GM20431 (cell line): Measurements from ENCODE around the gene C11orf87.

Source experiments
- in situ Hi-C: fragments of 300-500 bp; cut with MseI, MboI; formaldehyde crosslinking; loops from one replicate; pipeline ENCODE4 v1.15.0; 2020; ENCODE audit warnings: low sequenced_read_pairs; ENCODE audit not compliant: unreplicated experiment

Gene C11orf87

DNA sequence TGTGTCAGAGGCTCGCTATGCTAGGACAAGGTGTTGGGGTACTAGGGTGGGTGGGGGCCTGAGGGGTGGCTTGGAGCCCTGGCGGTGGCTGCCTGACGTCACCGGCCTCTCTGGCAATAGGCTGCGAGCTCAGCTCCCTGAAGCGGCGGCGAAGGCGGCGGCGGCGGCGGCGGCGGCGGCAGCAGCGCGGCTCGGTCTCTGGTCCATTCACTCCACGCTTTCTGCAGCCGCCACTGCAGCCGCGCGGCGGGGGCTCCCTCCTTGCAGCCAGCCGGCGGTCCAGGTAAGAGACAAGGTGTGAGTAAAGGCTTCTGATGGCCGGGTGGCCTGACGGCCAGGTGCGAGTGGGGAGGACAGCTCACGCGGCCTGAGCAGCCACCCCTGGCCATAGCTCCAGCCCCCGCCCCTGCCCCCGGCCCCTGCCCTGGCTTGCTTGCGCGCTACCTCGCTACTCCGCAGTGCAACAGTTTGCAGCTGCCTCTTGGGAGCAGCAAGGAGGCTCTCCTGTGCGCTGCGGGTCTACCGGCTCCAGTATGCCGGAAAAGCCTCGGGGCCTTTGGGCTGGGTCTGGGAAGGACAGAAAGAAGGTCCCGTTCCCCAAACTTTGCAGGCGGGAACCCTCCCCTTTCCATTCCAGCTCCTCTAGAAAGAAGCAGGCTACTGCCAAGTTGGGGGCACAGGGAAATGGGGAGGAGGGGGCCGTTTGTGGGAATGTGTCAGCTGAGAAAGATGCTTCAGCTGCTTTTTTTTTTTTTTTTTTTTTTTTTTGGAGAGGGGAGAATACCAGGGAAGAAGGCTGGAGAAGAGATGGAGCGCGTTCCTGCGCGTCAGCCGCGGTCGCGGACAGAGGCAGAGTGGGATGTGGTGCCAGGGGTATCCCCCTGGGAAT, at the start of gene C11orf87:
C11orf87 (plus strand) TSS at position 210 of the 889 bp plus-strand sequence. CDS start 1,444 bp downstream, outside the sequence.
- in situ Hi-C loops: no loop called here

- in situ Hi-C loops: no loop called here
Measured at GRCh38 chr11:109374032-109374431, 48.0 kb upstream of the C11orf87 start.

- in situ Hi-C loops: no loop called here
Measured at GRCh38 chr11:109374441-109374840, 47.5 kb upstream of the C11orf87 start.

GRCh38 chr11:109377039-109377742, 44.8 kb upstream of the C11orf87 start:
- in situ Hi-C loops: no loop called here

DNA sequence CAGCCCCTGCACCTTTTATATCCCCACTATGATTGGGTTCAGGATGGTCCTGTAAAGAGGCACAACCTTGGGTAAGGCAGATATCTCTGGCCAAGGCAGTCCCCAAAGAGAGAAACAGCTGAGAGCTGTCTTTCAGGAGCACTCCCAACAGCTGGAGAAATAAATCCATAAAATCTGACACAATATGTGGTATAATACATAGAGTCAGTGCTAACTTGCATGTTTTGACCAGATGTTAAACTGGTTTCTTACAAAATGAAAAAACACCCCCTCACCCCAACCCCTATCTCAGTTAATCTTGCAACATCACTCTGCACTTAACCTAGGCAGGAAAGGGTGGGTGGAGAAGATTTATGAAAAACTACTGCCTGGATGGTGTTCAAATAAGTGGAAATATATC, 44.0 kb upstream of the C11orf87 start:
- in situ Hi-C loops: no loop called here

- in situ Hi-C loops: no loop called here
Measured at GRCh38 chr11:109383306-109383705, 38.7 kb upstream of the C11orf87 start.

DNA sequence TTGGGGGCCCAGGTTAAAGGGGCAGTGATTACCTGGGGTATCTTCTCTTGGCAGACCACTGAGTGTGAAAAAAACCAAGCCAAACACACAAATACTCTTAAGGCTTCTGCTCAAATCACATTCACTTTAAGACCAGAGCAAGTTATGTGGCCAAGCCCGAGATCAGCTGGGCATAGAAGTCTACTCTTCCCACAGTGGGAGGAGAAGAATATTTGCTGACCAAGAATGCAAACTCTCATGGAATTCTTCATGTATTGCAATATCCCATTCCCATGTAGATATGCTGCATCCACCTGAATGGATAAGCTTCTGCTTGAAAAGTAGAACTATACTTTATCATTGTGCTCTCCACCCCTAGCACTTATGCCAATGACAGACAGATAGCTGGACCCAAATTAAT, 37.1 kb upstream of the C11orf87 start:
- in situ Hi-C loops: no loop called here

- in situ Hi-C loops: no loop called here
Measured at GRCh38 chr11:109388982-109389381, 33.0 kb upstream of the C11orf87 start.

DNA sequence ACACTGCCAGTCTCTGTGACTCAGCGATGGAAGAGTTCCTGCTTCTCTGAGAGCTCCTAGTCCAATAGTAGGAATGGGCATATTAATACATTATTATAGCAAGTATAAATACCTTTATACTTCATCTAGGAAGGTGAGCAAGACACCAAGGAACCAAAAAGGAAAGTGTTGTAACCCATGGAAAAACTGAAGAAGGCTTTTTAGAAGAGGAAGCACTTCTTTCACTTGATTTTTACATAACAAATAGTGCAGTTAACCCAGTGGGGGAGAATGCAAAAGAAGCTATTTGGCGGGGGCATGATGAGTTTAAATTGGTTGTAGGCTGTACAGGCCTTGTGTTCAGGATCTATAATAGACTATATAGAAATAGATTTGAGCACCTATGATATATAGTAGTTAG, 31.2 kb upstream of the C11orf87 start:
- in situ Hi-C loops: no loop called here

DNA sequence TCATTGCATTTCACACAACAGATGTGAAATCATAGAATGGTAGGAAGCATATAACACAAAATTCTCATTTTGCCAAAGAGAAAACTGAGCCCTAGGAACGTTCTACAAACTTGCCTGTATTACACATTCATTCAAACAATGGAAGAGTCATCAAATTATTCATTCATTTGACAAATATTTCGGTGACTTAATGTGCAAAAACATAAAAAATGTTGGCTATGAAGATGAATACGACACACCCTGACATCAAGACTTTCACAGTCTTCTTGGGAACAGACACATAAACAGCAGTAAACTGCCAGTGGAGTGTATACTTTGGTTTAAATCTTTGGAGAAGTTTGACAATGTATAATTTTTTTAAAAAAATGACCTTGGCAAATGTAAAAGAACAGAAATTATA, 20.4 kb upstream of the C11orf87 start:
- in situ Hi-C loops: no loop called here

DNA sequence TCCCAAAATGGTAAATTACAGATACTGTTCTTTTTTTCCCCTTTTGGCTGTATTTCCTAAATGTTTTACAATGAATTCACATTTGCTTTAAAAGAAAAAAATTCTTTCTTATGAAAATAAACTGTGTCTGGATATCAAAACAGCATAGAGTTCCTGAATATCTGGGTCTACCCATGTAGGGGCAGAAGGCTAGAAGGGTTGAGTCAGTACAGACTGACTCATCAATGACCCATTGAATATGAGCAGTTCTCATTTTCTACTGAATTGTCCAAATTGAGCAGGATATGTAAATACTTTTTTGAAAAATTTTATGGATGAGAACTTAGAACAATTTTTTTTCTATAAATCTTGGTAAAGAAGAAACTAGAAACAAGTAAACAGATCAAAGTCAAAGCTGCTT, 16.3 kb upstream of the C11orf87 start:
- in situ Hi-C loops: no loop called here

- in situ Hi-C loops: no loop called here
Measured at GRCh38 chr11:109416601-109417000, 5.4 kb upstream of the C11orf87 start.

DNA sequence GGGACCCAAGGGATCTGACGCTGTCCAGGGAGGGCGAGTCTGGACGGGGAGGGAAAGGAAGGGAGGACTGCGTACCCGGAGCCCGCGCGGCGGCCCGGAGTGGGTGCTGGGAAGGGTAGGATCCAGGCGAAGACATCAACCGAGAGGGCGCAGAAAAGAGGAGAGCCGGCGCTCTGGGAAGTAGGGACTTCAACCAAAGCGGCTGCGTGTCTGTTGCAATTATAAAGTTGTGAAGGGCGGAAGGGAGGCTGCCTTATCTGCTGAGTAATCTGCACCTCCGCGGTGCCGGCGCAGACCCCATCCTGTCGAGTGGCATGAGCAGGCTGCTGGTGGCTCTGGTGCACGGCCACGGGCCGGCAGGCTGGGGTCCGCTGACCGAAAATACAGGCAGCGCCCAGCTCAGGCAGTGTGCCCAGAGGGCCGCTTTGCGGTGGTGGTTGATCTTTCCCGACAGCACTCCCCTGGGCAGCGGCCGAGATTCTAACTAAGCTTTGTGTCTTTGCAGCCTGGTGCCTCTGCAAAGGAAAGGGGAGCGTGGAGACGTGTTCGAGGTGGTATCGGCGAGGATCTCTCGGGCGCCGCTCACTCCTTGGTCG, 978 bp downstream of the C11orf87 start:
- in situ Hi-C loops: no loop called here

GRCh38 chr11:109423466-109424190, 1.6 kb downstream of the C11orf87 start:
- in situ Hi-C loops: no loop called here

DNA sequence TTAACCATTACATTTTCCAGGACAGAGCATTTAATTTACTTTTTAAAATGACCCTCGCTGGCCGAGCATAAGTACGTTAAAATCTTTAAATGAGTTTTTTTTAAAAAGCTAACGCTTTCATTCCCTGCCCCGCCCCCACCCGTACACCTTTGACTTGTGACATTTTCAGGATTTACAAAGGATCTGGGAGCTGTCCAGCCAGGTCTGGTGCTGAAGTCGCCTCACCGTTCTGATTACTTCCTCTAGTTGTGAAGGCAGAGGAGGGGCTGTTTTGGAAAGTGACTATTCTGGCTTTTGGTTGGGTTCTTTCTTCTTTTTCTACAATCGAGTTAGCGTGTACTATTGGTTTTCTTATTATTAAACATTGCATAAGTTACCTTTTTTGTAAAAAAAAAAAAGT, 2.9 kb downstream of the C11orf87 start:
- in situ Hi-C loops: no loop called here

- in situ Hi-C loops: no loop called here
Measured at GRCh38 chr11:109425554-109425953, 3.6 kb downstream of the C11orf87 start.

DNA sequence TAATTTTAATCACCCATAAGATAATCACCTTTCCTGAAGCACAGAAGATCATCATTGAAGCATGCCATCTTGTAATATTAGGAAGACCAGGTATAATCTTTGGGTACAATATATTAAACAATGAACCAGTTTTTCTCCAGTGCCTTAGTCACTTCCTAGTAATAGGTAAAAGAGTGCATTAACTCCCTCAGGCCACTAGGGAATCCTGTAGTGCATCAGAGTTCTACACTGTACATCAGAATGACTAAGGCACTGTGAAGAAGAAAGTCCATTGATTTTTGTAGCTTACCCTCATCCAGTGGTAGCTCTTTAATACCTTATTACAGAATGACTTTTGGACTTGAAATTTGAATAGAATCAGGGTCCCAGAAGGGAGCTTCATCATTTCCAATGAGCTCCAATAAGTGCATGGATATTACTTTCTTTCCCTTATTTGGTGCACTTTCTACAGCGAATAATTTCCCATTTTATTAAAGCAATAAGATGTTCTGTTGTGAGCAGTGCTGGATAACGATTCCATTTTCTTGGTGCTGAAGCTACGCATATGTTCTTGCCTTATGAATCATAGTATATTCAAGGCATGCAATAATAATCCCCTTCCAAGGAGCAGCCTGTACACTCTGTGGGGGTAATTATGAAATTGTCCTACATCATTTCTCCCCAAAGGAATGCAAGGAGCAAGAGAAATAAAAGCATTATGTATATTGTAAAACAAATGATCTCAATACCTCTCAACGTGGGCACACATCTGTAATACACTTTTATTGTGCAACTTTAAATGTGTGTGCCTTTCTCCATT, 4.7 kb downstream of the C11orf87 start:
- in situ Hi-C loops: no loop called here

- in situ Hi-C loops: no loop called here
Measured at GRCh38 chr11:109432105-109432504, 10.1 kb downstream of the C11orf87 start.

- in situ Hi-C loops: no loop called here
Measured at GRCh38 chr11:109433753-109434256, 11.8 kb downstream of the C11orf87 start.
